Adipose tissue (tissue), 3 donors: ENCODE measurements around the gene HLTF. TPM values are rescaled to one million over a fixed set of nuclear protein-coding genes. Genes with fewer than 3 reads are reported as not detected.

Experiments
- polyA plus RNA-seq, 3 donors: library from polyadenylated mRNA; stranded (reverse); fragments of 200-250 nt; gene quantifications; one replicate each; pipeline ENCODE4 v1.2.3, GENCODE V29; 2013
- donor health status: healthy with polysubstance abuse.
- donor health status: Bipolar disorder and iron deficiency.
- donor health status: healthy.

Gene HLTF
- polyA plus RNA-seq, 3 donors, result 4.7 to 6.4 (median 5.3) TPM

Other genes with a start within 250 kb of the HLTF start
- 1 to 10 TPM; 4.0 to 4.4 (median 4.0) TPM for gene CPA3, start 221.2 kb downstream of the HLTF start, polyA plus RNA-seq
- gene GYG1, start 95.0 kb downstream of the HLTF start, polyA plus RNA-seq, result 10 to 100 TPM; 28.8 to 53.1 (median 33.8) TPM
- gene HPS3, start 43.1 kb upstream of the HLTF start, polyA plus RNA-seq, result 1 to 10 TPM; 6.3 to 9.1 (median 6.4) TPM
- 10 to 100 TPM in 1 of 3 donors, 1 to 10 TPM in 2; 2.5 to 11.6 (median 5.2) TPM for gene CP, start 135.3 kb upstream of the HLTF start, polyA plus RNA-seq
- gene TM4SF18, start 247.1 kb upstream of the HLTF start, polyA plus RNA-seq, result 10 to 100 TPM in 1 of 3 donors, 1 to 10 TPM in 2; 4.2 to 25.1 (median 5.4) TPM